H1 (cell line): Measurements from ENCODE around the gene ABTB1. TPM values are rescaled to one million over a fixed set of nuclear protein-coding genes. Genes with fewer than 3 reads are reported as not detected.

Source experiments
- CTCF ChIA-PET: fragments of 300-600 bp; sonication (Branson Sonifier 250); formaldehyde crosslinking; loops from one replicate; lab custom pipeline; 2021; ENCODE audit not compliant: partially characterized antibody; lab: Charles Lee
- POLR2A ChIA-PET: fragments of 300-600 bp; sonication (Branson Sonifier 250); formaldehyde crosslinking; loops from one replicate; lab custom pipeline; 2021; ENCODE audit warnings: inconsistent platforms; ENCODE audit not compliant: partially characterized antibody; lab: Charles Lee
- DNase-seq, 2 experiments: peaks; one replicate each; pipeline versions ENCODE4 v3.0.0 to v3.0.0-alpha.2; 2010 to 2022; ENCODE audit warnings: low spot score in 2 of 2, low read depth in 1 of 2, mixed read lengths in 1 of 2
- FAIRE-seq: peaks from 2 replicates; lab custom pipeline; 2011; peaks lifted over from hg19 to GRCh38; lab: Jason Lieb, UNC
- H2AFZ ChIP-seq: 2 replicates; pipeline ENCODE4 v1.8.1; 2012; ENCODE audit warnings: low read length, inconsistent platforms
- H2AK5ac ChIP-seq: 2 replicates; pipeline ENCODE4 v1.6.1; 2013; ENCODE audit warnings: low read depth, low read length
- H2BK120ac ChIP-seq: replicated peaks from 2 replicates; pipeline ENCODE3; 2013; ENCODE audit warnings: low read depth, low read length, inconsistent platforms
- H2BK12ac ChIP-seq: 2 replicates; pipeline ENCODE4 v1.6.1; 2013; ENCODE audit warnings: low read depth, low read length
- H2BK15ac ChIP-seq: 2 replicates; pipeline ENCODE4 v1.6.1; 2013; ENCODE audit warnings: low read length
- H2BK20ac ChIP-seq: 2 replicates; pipeline ENCODE4 v1.6.1; 2013; ENCODE audit warnings: low read length
- H2BK5ac ChIP-seq: 2 replicates; pipeline ENCODE4 v1.6.1; 2013; ENCODE audit warnings: low read depth, low read length
- H3K14ac ChIP-seq: 2 replicates; pipeline ENCODE4 v1.6.1; 2013; ENCODE audit warnings: inconsistent platforms; ENCODE audit not compliant: insufficient read length
- H3K18ac ChIP-seq: 2 replicates; pipeline ENCODE4 v1.6.1; 2013; ENCODE audit warnings: low read length; ENCODE audit errors: extremely low read depth
- H3K23ac ChIP-seq: 2 replicates; pipeline ENCODE4 v1.6.1; 2013; ENCODE audit warnings: inconsistent platforms; ENCODE audit not compliant: insufficient read length
- H3K23me2 ChIP-seq: 2 replicates; pipeline ENCODE4 v1.6.1; 2013; ENCODE audit warnings: low read depth, low read length
- H3K27ac ChIP-seq: 2 replicates; pipeline ENCODE4 v1.6.1; 2011; ENCODE audit warnings: low read depth, low read length, inconsistent platforms
- H3K27me3 ChIP-seq, 4 experiments: replicated peaks in 1 of 4; 1 replicate in 1 of 4; 2 replicates in 3 of 4; pipeline versions ENCODE4 v1.6.1 to v1.8.1; 2011 to 2013; ENCODE audit warnings: low read length in 3 of 4, mild to moderate bottlenecking in 3 of 4, inconsistent platforms in 2 of 4, mixed read lengths in 2 of 4, moderate library complexity in 1 of 4; ENCODE audit not compliant: control insufficient read depth in 3 of 4, insufficient read depth in 3 of 4; ENCODE audit errors: extremely low read depth in 1 of 4
- H3K36me3 ChIP-seq, 4 experiments: 2 replicates each; pipeline versions ENCODE4 v1.6.1 to v1.8.1; 2011 to 2013; ENCODE audit warnings: mild to moderate bottlenecking in 4 of 4, low read length in 3 of 4, moderate library complexity in 2 of 4, control low read depth in 1 of 4, inconsistent platforms in 1 of 4; ENCODE audit not compliant: insufficient read depth in 4 of 4, control insufficient read depth in 2 of 4
- H3K4ac ChIP-seq: replicated peaks from 2 replicates; pipeline ENCODE3; 2013; ENCODE audit warnings: low read length, low read depth, mixed read lengths, inconsistent platforms; ENCODE audit not compliant: insufficient read length
- H3K4me1 ChIP-seq, 4 experiments: replicated peaks in 1 of 4; 1 replicate in 1 of 4; 2 replicates in 3 of 4; pipeline versions ENCODE4 v1.6.1 to v1.8.1; 2011 to 2013; ENCODE audit warnings: low read length in 3 of 4, inconsistent platforms in 2 of 4, mixed read lengths in 1 of 4; ENCODE audit not compliant: insufficient read depth in 4 of 4, control insufficient read depth in 3 of 4
- H3K4me2 ChIP-seq, 2 experiments: 2 replicates each; pipeline versions ENCODE4 v1.6.1 to v1.8.1; 2011 to 2013; ENCODE audit warnings: low read depth in 2 of 2, low read length in 2 of 2, control low read depth in 1 of 2, inconsistent platforms in 1 of 2, mild to moderate bottlenecking in 1 of 2; ENCODE audit not compliant: insufficient read depth in 1 of 2
- H3K4me3 ChIP-seq, 4 experiments: fragments of 200-600, 300-600 bp in 1 of 4; sonication (generic), shearing (Covaris generic), sonication (Bioruptor Twin) in 1 of 4; 2 replicates each; pipeline versions ENCODE4 v1.5.1 to v1.8.1; 2011 to 2016; ENCODE audit warnings: low read length in 4 of 4, low read depth in 3 of 4, control low read depth in 2 of 4, inconsistent platforms in 2 of 4, mild to moderate bottlenecking in 2 of 4, mixed read lengths in 1 of 4, moderate library complexity in 1 of 4; ENCODE audit not compliant: insufficient read depth in 2 of 4; ENCODE audit errors: extremely low read depth in 1 of 4
- H3K56ac ChIP-seq: replicated peaks from 2 replicates; pipeline ENCODE3; 2013; ENCODE audit warnings: low read depth, mild to moderate bottlenecking, mixed read lengths, low read length, inconsistent platforms; ENCODE audit not compliant: insufficient read length
- H3K79me1 ChIP-seq: 2 replicates; pipeline ENCODE4 v1.6.1; 2013; ENCODE audit warnings: low read depth, low read length, control low read depth
- H3K79me2 ChIP-seq, 2 experiments: 2 replicates each; pipeline versions ENCODE4 v1.6.1 to v1.8.1; 2012 to 2013; ENCODE audit warnings: low read length in 2 of 2, mild to moderate bottlenecking in 2 of 2, inconsistent platforms in 1 of 2; ENCODE audit not compliant: insufficient read depth in 2 of 2, control insufficient read depth in 1 of 2
- H3K9ac ChIP-seq, 4 experiments: replicated peaks in 1 of 4; 1 replicate in 1 of 4; 2 replicates in 3 of 4; pipeline versions ENCODE4 v1.6.1 to v1.8.1; 2011 to 2013; ENCODE audit warnings: low read depth in 3 of 4, low read length in 3 of 4, control low read depth in 2 of 4, mild to moderate bottlenecking in 2 of 4, moderate library complexity in 2 of 4, inconsistent platforms in 1 of 4; ENCODE audit errors: extremely low read depth in 1 of 4
- H3K9me3 ChIP-seq, 2 experiments: 2 replicates each; pipeline versions ENCODE4 v1.6.1 to v1.8.1; 2012 to 2013; ENCODE audit warnings: mild to moderate bottlenecking in 2 of 2, moderate library complexity in 2 of 2, control low read depth in 1 of 2, inconsistent platforms in 1 of 2, low read depth in 1 of 2, low read length in 1 of 2, mixed read lengths in 1 of 2; ENCODE audit not compliant: insufficient read depth in 2 of 2
- H4K20me1 ChIP-seq, 2 experiments: replicated peaks in 1 of 2; 2 replicates each; pipeline versions ENCODE3 to v1.8.1; 2011 to 2013; ENCODE audit warnings: inconsistent platforms in 2 of 2, low read length in 2 of 2, mild to moderate bottlenecking in 1 of 2; ENCODE audit not compliant: insufficient read depth in 2 of 2, control insufficient read depth in 1 of 2
- H4K5ac ChIP-seq: 2 replicates; pipeline ENCODE4 v1.6.1; 2013; ENCODE audit warnings: low read length, low read depth, mixed read lengths, inconsistent platforms; ENCODE audit not compliant: insufficient read length
- H4K8ac ChIP-seq: 2 replicates; pipeline ENCODE4 v1.8.0; 2013; ENCODE audit warnings: mild to moderate bottlenecking, moderate library complexity, low read length, inconsistent platforms; ENCODE audit not compliant: insufficient read depth; ENCODE audit errors: extremely low read depth
- H4K91ac ChIP-seq: replicated peaks from 2 replicates; pipeline ENCODE3; 2013; ENCODE audit warnings: low read length, mixed read lengths, inconsistent platforms; ENCODE audit not compliant: insufficient read length
- CTBP2 ChIP-seq: IDR thresholded peaks from 2 replicates; pipeline ENCODE4 v1.7.0; 2011; ENCODE audit warnings: borderline replicate concordance, mild to moderate bottlenecking, moderate library complexity, mixed read lengths, low read length; ENCODE audit not compliant: insufficient read depth, insufficient read length
- FOSL1 ChIP-seq: IDR thresholded peaks from 2 replicates; pipeline ENCODE4 v1.6.1; 2011; ENCODE audit warnings: mild to moderate bottlenecking, low read depth, low read length, moderate library complexity; ENCODE audit not compliant: insufficient read depth
- JUN ChIP-seq: IDR thresholded peaks from 2 replicates; pipeline ENCODE4 v1.6.1; 2011; ENCODE audit warnings: low read depth, mild to moderate bottlenecking, improper control_type of control experiment, low read length
- KDM5A ChIP-seq: fragments of 200-600 bp; IDR thresholded peaks from 2 replicates; pipeline ENCODE4 v1.7.1; 2012; ENCODE audit warnings: mild to moderate bottlenecking, low read length, inconsistent platforms, mixed read lengths
- PHF8 ChIP-seq: fragments of 200-600 bp; sonication (generic); conservative IDR thresholded peaks from 2 replicates; pipeline ENCODE4 v1.7.1; 2012; ENCODE audit warnings: low read depth, mild to moderate bottlenecking, inconsistent platforms, low read length, moderate library complexity
- POLR2A ChIP-seq, 2 experiments: IDR thresholded peaks; 1 replicate in 1 of 2; 2 replicates in 1 of 2; pipeline ENCODE4 v1.6.1; 2011; ENCODE audit warnings: low read depth in 2 of 2, low read length in 2 of 2, mild to moderate bottlenecking in 2 of 2; ENCODE audit errors: control extremely low read depth in 1 of 2
- RBBP5 ChIP-seq: IDR thresholded peaks from 2 replicates; pipeline ENCODE4 v1.7.1; 2012; ENCODE audit warnings: low read depth, mild to moderate bottlenecking, inconsistent platforms, low read length, moderate library complexity, borderline replicate concordance
- RFX5 ChIP-seq: IDR thresholded peaks from 2 replicates; pipeline ENCODE4 v1.6.1; 2011; ENCODE audit warnings: low read depth, low read length, improper control_type of control experiment, borderline replicate concordance
- SAP30 ChIP-seq: fragments of 300-600 bp; sonication (generic); IDR thresholded peaks from 2 replicates; pipeline ENCODE4 v1.7.1; 2012; ENCODE audit warnings: low read length, moderate library complexity, mild to moderate bottlenecking, inconsistent platforms; ENCODE audit not compliant: insufficient read depth, insufficient replicate concordance
- SRF ChIP-seq: IDR thresholded peaks from 2 replicates; pipeline ENCODE4 v1.6.1; 2011; ENCODE audit warnings: mild to moderate bottlenecking, low read depth, low read length, moderate library complexity
- TEAD4 ChIP-seq: IDR thresholded peaks from 2 replicates; pipeline ENCODE4 v1.6.1; 2012; ENCODE audit warnings: low read depth, low read length, inconsistent platforms, mixed read lengths
- WGBS, 2 experiments: shearing (Covaris generic) in 1 of 2; methylation state at CpG; one replicate each; pipeline versions ENCODE4 v1.1.6 to v1.1.7; 2013 to 2015; ENCODE audit warnings: low lambda C conversion rate in 2 of 2, mixed read lengths in 2 of 2, inconsistent platforms in 1 of 2, low coverage in 1 of 2, missing lambda C conversion rate in 1 of 2; ENCODE audit not compliant: insufficient replicate concordance in 2 of 2, insufficient coverage in 1 of 2, insufficient read length in 1 of 2; ENCODE audit errors: extremely low coverage in 1 of 2, missing lambda C conversion rate in 1 of 2; 5-methylcytosine and 5-hydroxymethylcytosine counted together
- polyA plus RNA-seq, 7 experiments: library from polyadenylated mRNA; depleted of rRNA in 3 of 7; stranded (reverse) in 5 of 7; unstranded in 2 of 7; fragments of >200 nt in 5 of 7; fragments of 200-250 nt in 2 of 7; gene quantifications; 1 replicate in 5 of 7; 2 replicates in 1 of 7; 4 replicates in 1 of 7; pipeline versions ENCODE4 v1.2.1 to v1.2.3, GENCODE V29; 2011 to 2013; ENCODE audit warnings: missing spikeins in 2 of 7, mixed read lengths in 2 of 7
- total RNA-seq: library from RNA; stranded (reverse); fragmentation: NEBNext Ultra II Directional; extraction: Animal tissue kit (Norgen Biotek cat#: 25700); gene quantifications from 2 replicates; pipeline ENCODE4 v1.2.1, GENCODE V29; 2021
- TF ChIP-seq, protein P1 (sequence below): IDR thresholded peaks from 2 replicates; pipeline ENCODE4 v1.6.1; 2012; ENCODE audit warnings: inconsistent platforms
- TF ChIP-seq, protein P2 (sequence below): IDR thresholded peaks from 2 replicates; pipeline ENCODE4 v1.6.1; 2012; ENCODE audit warnings: inconsistent platforms

Gene ABTB1
- total and polyA plus RNA-seq, 2 of the 8 experiments (the other 6 are each of a cell fraction or from before 2014, with no cell fraction given): 7.1 to 9.4 TPM

GRCh38 chr3:127662001-127662469 lies 10.7 kb upstream of the ABTB1 start:
- Histone ChIP-seq H3K27ac (no peak overlapping the region), H2BK15ac (no peak overlapping the region), H3K4ac (no peak overlapping the region), H2BK12ac (no peak overlapping the region), H3K4me2 (no peak overlapping the region), H4K20me1 (no peaks in the 10 kb centered on the region), H3K9me3 (no peaks in the 10 kb centered on the region), H3K18ac (no peak overlapping the region), H3K79me2 (no peaks in the 10 kb centered on the region), H2BK20ac (no peak overlapping the region), H3K4me1 (no peaks in the 10 kb centered on the region), H4K8ac (no peak overlapping the region), H3K27me3 (no peaks in the 10 kb centered on the region), H4K91ac (no peak overlapping the region), H3K4me3 (no peak overlapping the region), H3K23me2 (no peaks in the 10 kb centered on the region), H2BK5ac (no peak overlapping the region), H3K9ac (no peak overlapping the region), H2AFZ (no peak overlapping the region), H3K23ac (no peak overlapping the region), H2AK5ac (no peak overlapping the region), H3K79me1 (peaks cover under 1% of the 10 kb centered on the region; the same call in 1 of the 2 replicates), H3K14ac (no peak overlapping the region), H4K5ac (no peak overlapping the region), H3K56ac (no peak overlapping the region), H2BK120ac (no peak overlapping the region), H3K36me3 (peaks cover 0 to 3% (median 2%) of the 10 kb centered on the region in 4 experiments; a peak in 3 of 8 replicates)
- WGBS, 2 experiments: 83% methylated on average over 11 of the region's 11 CpGs; no CpG with 5 or more reads in 1 of the 2 experiments
- FAIRE-seq (no peak), DNase-seq (no peak)
- ChIA-PET POLR2A (no interaction called here), CTCF (interaction anchor here (0.8 to 3.1 kb wide), 6 partner anchors 10 to 170 kb away, joined by 3 to 18 read pairs (median 4); no protein-coding TSS in a partner anchor)
- TF ChIP-seq PHF8 (no peak), CTBP2 (no peak), FOSL1 (no peak), RFX5 (no peak), TEAD4 (no peak), KDM5A (no peak), SAP30 (no peak), JUN (no peak), RBBP5 (no peak), POLR2A (IDR thresholded peaks at IDR 0.05; ENCODE audit: control extremely low read depth in 1 of 2, low read depth in 2 of 2, low read length in 2 of 2) (no peak), SRF (no peak)
- TF ChIP-seq, protein P1, sequence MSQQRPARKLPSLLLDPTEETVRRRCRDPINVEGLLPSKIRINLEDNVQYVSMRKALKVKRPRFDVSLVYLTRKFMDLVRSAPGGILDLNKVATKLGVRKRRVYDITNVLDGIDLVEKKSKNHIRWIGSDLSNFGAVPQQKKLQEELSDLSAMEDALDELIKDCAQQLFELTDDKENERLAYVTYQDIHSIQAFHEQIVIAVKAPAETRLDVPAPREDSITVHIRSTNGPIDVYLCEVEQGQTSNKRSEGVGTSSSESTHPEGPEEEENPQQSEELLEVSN: no peak
- TF ChIP-seq, protein P2, sequence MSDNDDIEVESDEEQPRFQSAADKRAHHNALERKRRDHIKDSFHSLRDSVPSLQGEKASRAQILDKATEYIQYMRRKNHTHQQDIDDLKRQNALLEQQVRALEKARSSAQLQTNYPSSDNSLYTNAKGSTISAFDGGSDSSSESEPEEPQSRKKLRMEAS: no peak
